GM12801 (cell line): ENCODE data around the gene TNMD.

Source experiments
- CTCF ChIP-seq: IDR thresholded peaks from one replicate; pipeline ENCODE4 v1.5.1; 2011; ENCODE audit warnings: control low read depth; ENCODE audit not compliant: insufficient read length; ENCODE audit errors: extremely low read depth

TNMD gene

GRCh38 chrX:100599456-100599855, 14.7 kb downstream of the TNMD start:
- TF ChIP-seq CTCF, result no peak

DNA sequence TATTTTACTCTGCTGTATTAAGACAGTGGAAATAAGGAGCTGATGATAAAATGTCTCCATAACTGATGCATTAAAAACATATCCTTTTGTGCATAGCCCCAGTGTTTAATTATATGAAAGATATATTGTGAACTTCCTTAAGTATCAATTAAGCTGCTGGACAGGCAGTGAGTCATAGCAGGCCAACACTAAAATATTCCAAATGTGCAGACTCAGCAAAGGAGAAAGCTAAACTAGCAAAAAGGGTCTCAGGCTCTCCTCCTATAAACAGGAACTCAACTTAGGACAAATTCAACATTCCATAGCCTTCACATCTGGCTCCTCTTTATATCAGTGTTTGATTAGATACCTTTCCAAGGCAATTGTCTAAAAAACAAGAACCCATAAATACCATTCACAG, 15.6 kb downstream of the TNMD start:
- TF ChIP-seq CTCF, result no peak

DNA sequence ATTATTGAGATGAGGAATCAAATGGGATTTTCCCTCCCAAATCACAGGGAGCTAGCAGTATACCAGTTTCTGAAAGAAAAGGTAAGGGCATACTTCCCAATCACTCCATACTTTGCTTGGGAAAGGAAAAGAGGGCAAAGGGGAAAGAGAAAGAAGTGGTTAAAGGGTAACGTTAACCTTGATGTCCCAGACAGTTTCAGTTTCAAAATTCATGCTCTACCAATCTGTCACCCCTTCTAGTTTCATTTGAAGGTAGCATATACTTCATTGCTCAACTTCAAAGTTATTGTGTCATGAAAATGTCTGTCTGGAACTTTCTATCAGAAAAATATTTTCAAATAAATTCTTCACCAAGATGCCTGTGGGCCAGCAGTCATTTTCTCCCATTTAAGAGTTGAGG, 16.0 kb downstream of the TNMD start:
- no peak for TF ChIP-seq CTCF

DNA sequence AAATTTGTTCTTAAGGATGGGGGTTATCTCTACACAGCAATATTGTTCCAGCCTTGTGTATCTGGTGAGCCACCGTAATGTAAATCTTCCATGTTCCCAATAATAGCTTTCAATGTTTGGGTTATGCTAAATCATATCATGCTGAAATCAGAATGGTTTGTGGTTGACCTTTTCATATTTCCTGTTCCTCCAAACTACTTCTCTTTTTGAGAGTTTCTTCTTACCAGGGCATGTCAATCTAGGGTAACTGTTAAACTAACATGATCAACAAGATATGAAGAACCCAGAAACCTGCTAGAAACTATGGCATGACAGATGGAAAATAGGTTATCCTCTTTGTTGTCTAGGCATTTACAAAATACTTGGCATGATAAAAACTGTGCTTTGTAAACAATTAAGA, 22.0 kb downstream of the TNMD start:
- no peak for TF ChIP-seq CTCF

- no peak for TF ChIP-seq CTCF
Observed at GRCh38 chrX:100609591-100609990, 24.9 kb downstream of the TNMD start.

GRCh38 chrX:100611951-100612350, 27.2 kb downstream of the TNMD start:
- TF ChIP-seq CTCF, result no peak

- no peak for TF ChIP-seq CTCF
Observed at GRCh38 chrX:100615005-100615404, 30.3 kb downstream of the TNMD start.

- no peak for TF ChIP-seq CTCF
Observed at GRCh38 chrX:100623001-100623400, 38.3 kb downstream of the TNMD start.
